Erythroblast (primary cell): Measurements from ENCODE around the gene IL17D.
A peak's percentile ranks its signal among the peaks of the same experiment; 100 is the strongest.
"Not testable (repeated sequence)": the region's sequence is repeated elsewhere in the genome, so short reads cannot be mapped to it uniquely, and the experiment has no call there.

ENCODE experiments used
- DNase-seq, 2 experiments: peaks; one replicate each; lab custom pipeline; 2025; lab: John Stamatoyannopoulos, UW
- GATA1 ChIP-seq: IDR thresholded peaks from 2 replicates; pipeline ENCODE4 v1.6.1; 2011; ENCODE audit warnings: low read depth, mild to moderate bottlenecking, control low read depth, low read length, moderate library complexity
- POLR2A ChIP-seq: IDR thresholded peaks from 2 replicates; pipeline ENCODE4 v1.6.1; 2011; ENCODE audit warnings: mild to moderate bottlenecking, low read length

Gene IL17D

GRCh38 chr13:20702915-20703779 is at the start of gene IL17D:
TSS of gene IL17D (plus strand) at chr13:20703699. CDS start at chr13:20704002, 303 bp downstream.
- DNase-seq, result peak; percentile 57 to 59
- TF ChIP-seq GATA1 (no peak), POLR2A (no peak)

GRCh38 chr13:20654156-20654555 is 49.3 kb upstream of the IL17D start:
- TF ChIP-seq GATA1 (no peak), POLR2A (no peak)
- no peak for DNase-seq

DNA sequence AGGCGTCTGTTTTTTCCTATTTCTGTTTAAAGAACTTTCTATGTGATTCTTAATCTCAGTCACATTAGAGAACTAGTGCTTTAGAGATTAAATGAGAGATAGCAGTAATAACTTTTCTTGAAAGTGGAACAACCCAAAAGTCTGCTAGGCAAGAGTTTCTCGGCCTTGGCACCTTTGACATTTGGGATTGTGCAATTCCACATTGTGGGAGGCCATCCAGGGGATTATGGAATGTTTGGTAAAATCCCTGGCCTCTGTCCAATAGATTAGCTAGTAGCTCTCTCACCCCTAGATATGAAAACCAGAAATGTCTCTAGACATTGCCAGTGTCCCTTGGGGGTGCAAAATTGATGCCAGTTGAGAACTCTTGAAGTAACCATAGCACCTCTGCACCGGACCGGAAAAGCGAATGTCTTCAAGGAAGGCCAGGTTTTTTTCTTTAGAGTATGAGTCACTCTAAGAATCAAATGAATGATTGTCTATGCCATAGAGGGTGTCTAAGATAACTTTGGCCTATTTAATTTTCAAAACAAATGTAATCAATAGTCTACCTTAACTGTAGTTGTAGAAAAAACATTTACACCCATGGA is 45.0 kb upstream of the IL17D start:
- no peak for TF ChIP-seq POLR2A
- TF ChIP-seq GATA1, result no peak
- DNase-seq, result no peak

GRCh38 chr13:20664351-20664750 is 39.1 kb upstream of the IL17D start:
- DNase-seq, result no peak
- TF ChIP-seq POLR2A, result no peak
- TF ChIP-seq GATA1, result no peak

DNA sequence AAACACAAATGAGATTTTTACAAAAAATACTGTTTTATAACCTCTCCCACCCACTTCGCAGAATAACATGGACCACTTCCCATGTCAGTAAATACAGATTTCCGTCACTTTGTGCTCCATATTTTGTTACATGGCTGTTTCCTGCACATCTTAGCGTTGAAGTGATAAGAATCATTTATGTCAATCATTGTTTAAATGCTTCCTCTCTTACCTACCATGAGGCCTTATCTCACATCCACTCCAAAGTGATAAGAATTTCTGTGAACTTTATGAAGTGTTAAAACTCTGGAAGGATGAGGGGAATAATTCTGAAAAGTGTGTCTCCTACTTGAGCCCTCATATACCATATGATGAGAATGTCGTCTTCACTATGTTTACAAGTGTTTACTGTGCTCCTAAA is 36.6 kb upstream of the IL17D start:
- TF ChIP-seq POLR2A, result no peak
- TF ChIP-seq GATA1, result no peak
- DNase-seq, result no peak

DNA sequence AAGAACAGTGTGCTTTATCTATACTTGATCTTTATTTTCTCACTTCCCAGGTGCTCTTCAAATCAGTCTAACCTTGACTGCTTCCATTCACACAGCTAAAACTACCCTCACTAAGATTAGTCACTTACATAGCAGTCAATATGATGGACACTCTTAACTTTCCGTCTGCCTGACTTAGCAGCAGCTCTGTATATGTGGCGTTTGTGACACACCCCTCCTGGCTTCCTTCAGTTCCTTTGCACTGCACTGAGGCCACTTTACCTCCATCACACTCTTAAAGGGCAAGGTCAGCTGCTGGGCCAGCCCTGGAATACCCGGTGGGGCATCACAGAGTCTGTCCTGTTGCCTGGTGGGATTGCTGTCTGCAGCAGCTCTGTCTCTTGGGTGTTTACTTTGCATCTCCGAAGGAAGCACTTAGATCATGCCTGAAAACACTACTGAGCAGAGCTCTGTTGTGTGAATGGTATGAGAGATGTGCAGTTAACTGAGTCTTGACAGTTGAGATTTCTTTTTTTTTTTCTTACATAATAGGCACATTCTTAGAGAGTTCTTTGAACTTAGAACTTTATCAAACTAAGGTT is 35.6 kb upstream of the IL17D start:
- no peak for DNase-seq
- TF ChIP-seq POLR2A, result no peak
- no peak for TF ChIP-seq GATA1

DNA sequence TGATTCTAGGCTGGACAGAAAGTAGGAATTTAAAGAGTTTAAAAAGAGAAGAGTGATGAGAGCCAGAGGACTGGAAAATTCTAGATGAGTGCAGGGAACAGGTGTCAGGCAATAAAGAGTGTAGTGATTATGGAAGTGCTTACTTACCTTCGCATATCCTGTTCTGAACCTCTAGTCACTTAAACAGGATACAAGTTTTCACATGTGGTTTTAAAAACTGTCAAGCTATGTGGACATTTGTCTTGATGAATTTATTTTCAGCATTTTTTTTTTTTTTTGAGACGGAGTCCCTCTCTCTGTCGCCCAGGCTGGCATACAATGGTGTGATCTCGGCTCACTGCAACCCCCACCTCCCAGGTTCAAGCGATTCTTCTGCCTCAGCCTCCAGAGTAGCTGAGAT is 34.3 kb upstream of the IL17D start:
- no peak for DNase-seq
- TF ChIP-seq POLR2A (no peak), GATA1 (no peak)

DNA sequence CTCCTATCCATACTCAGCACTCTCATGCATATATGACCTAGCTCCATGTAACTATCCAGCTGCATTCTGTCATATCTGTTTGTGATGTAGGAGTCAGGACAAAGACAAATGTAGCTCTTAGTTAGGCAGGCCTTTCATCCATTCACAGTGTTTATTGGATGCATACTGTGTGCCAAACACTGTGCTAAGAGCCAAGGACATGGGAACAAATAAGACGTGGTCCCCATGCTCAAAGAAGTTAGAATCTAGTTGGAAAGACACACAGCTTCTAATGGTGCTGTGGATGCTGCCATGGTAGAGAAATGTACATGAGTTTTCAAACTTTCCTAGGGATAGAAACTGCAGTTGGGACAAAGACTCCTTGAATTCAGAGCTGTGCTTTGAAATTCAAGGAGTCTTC is 31.7 kb upstream of the IL17D start:
- DNase-seq, result no peak
- no peak for TF ChIP-seq POLR2A
- no peak for TF ChIP-seq GATA1

DNA sequence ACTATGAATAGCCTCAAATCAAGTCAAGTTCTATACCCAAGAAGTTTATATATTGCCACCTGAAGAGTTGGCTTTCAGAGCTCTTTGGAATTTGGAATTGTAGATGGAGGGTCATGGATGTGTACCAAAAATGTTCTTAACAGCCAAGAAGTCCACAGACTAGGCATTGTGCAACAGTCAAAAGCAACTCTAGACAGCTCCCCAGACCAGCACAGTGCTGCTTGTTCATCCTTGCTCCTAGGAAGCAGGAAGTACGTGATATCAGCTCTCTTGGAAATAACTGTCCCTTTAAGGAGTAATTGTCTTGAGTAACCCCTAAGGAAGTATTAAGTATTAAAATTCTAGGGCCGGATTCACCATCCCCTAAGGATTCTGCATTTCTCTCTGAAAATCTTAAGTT is 30.7 kb upstream of the IL17D start:
- DNase-seq, result no peak
- TF ChIP-seq GATA1 (no peak), POLR2A (no peak)

- no peak for DNase-seq
- TF ChIP-seq POLR2A (no peak), GATA1 (no peak)
Measured at GRCh38 chr13:20673715-20674114, 29.8 kb upstream of the IL17D start.

- TF ChIP-seq GATA1, result no peak
- no peak for TF ChIP-seq POLR2A
- no peak for DNase-seq
Measured at GRCh38 chr13:20676213-20676612, 27.3 kb upstream of the IL17D start.

DNA sequence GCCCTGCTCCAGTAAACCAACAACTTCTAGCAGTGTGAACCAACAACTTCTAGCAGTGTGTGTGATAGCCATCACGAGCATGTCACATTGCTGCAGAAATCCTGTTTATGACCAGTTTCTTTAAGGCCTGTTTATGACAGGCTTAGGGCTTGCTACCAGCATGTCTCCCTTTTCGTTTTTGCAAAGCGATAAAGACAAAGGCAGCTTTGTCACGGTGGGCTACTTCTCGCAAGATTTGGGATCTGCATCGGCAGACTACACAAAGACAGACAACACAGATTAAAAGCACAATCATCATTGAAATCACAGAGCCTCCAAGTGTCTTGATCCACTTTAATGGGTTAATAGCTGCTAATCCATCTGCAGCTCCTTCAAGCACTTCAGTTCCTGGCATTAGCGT is 24.9 kb upstream of the IL17D start:
- DNase-seq, result not testable (repeated sequence)

DNA sequence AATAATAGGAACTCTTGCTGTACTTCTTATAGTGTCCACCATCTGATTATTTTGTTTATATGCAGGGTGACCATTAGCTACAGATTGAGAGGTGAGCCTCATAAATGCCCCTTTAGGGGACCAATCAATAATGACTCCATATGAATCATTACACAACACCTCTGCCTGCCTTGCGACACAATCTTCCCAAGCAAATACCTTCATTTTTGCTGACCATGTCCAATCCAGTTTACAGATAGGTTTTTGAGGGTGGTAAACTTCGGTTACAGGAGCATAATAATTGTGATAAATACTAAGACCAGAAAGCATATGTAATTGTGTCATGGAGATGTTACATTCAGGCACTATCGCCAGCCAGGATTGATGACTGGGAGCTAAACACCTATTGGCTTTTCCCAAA is 23.6 kb upstream of the IL17D start:
- DNase-seq, result no peak
- no peak for TF ChIP-seq GATA1
- TF ChIP-seq POLR2A, result no peak

GRCh38 chr13:20680416-20681080 is 23.0 kb upstream of the IL17D start:
- no peak for DNase-seq
- TF ChIP-seq GATA1 (no peak), POLR2A (no peak)

- DNase-seq, result not testable (repeated sequence)
Measured at GRCh38 chr13:20681481-20681880, 22.0 kb upstream of the IL17D start.
